Activated CD4-positive, alpha-beta T cell treated with anti-CD3 and anti-CD28 coated beads for 24 hours (primary cell): Measurements from ENCODE around the gene JADE1.

ENCODE experiments used
- DNase-seq, 2 donors: peaks; one replicate each; pipeline ENCODE4 v3.0.0-alpha.2; 2020; ENCODE audit warnings: low read depth in 2 of 2

Gene JADE1

DNA sequence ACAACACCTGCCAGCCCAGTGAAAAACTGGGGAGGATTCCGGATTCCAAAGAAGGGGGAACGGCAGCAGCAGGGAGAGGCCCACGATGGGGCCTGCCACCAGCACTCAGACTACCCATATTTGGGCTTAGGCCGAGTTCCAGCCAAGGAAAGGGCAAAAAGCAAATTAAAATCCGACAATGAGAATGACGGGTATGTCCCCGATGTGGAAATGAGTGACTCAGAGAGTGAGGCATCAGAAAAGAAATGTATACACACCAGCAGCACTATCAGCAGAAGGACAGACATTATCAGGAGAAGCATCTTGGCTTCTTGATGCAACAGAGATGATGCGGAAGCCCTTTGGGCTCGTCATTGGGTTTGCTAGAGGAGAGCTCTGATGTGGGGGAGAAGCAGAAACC lies 62.4 kb downstream of the JADE1 start:
- DNase-seq = no peak

DNA sequence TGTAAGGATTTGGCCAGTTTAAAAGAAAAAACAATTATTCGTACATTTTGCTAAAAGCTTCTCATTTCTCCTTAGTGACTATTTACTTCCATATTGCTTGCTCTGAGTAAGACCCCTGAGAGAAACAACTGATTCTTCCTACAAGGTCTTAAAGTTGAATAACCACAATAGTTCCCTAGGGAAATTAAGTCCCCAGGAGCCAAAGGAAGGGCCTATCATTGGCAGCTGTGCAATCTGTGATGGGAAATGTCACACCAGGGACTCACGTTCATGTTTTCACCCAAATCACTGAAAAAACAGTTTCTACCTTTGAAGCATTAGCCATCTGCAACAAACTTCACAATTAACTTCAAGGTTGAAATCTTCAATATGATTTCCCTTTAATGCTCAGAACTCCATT lies 66.7 kb downstream of the JADE1 start:
- DNase-seq = no peak

DNA sequence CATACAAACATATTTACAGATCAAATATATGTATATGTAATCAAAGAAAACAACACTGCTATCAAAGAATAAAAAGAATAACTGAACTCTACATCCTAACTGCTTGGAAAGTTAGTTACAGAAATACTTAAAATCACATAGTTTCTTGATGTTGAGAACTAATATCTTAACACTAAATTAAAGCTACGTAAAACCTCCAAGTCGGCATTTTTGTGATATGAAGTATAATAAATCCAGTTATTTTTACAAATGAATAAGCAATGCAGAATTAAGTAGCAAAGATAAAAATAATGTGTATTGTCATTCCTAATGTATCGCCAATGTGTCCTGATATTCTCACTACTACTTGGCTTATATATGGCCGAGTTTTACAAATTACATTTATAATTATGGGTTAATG lies 68.4 kb downstream of the JADE1 start:
- DNase-seq = no peak

DNA sequence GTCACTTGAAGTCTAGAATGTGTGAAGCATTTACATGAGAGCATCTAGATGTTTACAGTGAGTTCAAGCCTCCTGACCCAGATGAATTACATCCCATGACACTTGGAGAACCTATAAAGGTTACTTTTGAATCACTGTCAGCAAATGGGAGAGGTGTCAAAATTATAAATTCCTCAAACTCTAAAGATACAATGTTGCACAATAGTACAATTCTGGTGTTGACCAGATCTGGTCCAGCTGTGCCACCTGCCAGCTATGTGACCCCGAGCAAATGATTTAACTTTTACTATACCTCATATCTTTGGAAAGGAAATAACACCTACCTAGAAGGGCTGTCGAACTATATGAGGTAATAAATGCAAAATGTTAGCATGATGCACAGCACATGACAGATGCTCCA lies 69.8 kb downstream of the JADE1 start:
- DNase-seq = no peak

DNA sequence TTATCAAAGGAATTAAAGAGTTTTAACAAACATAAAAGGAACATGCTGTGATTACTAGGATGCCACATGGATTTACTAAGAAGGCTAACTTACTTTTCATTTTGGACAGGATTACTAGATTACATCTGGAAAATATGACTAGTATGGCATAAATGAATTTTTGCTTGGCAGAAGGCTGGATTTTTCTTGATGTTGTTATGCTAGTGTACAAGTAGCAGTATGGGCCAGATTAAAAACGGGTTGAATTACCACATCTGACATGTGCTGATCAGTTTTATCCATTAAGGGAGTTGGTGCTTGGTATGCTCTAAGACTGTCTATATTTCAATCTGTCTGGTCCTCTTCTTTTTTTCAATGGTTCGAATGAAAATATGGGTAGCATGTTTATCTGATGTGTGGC lies 70.5 kb downstream of the JADE1 start:
- no peak for DNase-seq

DNA sequence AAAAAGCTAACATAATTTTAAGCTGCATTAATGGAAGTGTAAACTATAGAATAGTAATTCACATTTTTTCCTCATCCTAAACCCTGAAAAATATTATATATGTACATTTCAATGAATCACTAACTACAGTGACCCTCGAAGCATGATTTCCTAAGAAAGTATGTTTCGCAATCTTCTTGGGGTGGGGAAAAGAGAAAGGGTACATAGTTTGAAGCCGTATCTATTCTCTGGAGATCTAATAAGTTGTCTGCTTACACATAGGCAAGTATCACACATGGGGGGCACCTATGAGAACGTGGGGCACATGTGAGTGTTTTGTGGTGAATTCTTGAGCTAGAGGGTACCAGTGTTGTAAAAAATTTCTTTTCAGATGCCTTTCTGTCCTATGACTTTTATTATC lies 71.2 kb downstream of the JADE1 start:
- DNase-seq = no peak

DNA sequence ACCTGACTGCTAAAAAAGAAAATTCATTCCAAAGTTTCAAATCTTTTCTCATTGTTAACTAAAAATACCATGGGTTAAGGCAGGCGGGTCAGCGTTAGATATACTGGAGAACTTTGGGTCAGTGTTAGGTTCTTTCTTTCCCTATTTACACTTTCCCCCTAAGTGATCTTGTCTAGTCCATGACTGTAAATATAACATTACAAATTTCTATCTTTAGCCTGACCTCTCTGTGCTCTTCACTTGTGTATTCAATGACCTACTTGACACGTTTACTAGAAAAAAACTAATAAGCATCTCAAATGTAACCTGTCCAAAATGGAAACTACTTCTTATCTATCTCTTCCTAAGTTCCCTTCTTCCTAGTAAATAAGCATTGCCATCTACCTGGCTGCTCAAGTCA lies 95.3 kb downstream of the JADE1 start:
- no peak for DNase-seq

DNA sequence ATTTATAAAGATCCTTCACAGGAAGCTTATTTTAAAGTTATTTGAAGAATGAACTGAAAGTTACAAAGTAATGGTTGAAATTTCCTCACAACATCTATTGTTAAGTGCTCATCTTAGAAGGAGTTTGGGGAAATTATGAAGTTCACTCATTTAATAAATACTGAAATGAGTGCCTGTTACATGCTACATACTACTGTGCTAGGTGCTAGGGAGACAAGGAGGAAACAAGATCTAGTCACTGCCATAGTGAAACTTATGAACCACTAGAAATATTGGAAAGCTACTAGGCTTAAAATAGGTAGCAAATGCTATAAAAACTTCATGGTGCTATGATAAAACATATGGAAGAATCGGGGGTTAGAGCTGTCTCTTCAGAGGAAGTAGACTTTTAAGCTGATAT lies 97.1 kb downstream of the JADE1 start:
- DNase-seq = no peak

DNA sequence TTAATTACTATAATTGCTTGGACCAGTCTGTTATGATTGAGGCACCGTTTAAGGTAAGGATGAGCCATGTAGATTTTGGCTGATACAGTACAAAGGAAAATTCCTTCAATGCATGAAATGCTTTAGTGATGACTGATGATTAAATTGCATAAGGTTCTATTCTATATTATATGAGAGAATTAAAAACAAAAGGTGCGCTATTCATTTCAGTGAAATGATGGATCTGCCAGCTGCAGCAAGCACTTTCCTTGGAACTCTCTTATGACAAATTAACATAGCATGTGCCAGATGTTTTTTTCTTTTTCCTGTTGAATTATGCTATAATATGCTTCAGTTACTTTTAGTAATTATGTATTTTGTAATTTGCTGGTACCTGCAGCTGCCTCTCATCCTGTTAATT lies 98.5 kb downstream of the JADE1 start:
- DNase-seq = no peak

DNA sequence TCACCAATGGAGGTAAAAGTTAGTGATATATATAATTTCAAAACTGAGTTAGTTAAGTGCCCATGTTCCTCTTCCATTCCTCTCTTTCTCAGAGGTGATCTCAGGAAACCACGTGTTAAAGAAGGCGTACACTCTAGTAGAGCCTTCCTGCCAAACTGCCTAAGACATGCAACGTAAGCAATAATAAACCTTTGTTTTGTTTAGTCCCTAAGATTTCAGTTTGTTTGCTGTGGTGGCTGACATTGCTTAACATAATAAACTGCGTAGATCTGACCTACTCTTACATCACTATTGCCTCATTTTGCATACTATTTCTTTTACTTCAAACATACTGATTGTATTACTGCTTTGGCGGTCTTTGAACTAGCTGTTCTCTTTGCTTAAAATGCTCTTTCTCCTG lies 99.2 kb downstream of the JADE1 start:
- DNase-seq = no peak

DNA sequence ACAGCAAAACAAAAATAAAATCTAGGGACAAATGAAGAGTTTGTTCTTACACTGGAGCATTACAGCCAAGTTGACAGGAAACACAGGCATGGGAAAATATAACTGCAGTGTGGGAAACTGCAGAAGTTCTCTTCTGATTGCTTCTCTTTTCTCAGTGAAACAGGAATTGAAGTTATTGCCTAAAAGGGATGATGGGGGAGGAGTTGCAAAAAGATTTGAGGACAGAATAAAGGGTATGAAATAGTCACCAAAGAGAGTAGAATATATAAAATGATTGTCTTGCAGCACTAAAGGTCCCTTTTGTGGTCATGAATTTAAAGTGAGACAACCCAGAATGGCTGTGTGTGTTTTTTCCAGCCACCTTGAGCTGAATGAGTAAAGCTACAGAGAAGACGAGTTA lies 103.7 kb downstream of the JADE1 start:
- DNase-seq = no peak

DNA sequence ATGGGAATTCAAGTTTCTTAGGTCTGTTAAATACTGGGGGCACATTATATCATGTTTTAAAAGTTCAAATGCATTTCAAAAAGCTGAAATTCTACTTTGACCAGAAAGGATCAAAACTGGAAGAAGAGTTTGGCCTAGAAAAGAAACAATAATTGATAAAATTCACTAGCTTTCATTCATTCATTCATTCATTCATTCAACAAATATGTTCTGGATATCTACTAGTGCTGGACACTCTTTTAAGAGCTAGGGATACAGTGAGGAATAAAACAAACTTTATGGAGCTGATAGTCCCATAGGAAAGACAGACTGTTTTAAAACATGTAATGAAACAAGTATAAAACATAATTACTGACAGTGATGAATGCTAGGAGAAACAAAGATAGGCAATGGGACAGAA lies 106.0 kb downstream of the JADE1 start:
- no peak for DNase-seq

DNA sequence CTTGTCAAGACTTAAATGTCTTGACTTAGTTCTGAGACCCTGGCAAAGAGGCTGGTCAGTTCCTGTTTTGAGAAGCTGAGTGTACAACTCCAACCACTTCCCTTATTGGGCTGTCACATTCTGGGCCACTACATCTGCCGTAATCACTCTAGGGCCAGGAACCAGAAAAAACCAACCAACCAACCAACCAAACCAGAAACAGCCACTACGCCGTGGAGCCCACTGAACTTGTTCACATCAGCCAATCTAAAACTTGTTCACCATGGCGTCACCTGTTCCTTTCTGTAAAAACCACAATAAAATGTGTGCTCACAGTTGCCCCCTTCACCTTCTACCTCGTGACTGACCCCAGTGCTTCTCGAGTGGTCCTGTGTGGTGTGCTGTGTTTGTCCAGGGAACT lies 107.3 kb downstream of the JADE1 start:
- DNase-seq = no peak

DNA sequence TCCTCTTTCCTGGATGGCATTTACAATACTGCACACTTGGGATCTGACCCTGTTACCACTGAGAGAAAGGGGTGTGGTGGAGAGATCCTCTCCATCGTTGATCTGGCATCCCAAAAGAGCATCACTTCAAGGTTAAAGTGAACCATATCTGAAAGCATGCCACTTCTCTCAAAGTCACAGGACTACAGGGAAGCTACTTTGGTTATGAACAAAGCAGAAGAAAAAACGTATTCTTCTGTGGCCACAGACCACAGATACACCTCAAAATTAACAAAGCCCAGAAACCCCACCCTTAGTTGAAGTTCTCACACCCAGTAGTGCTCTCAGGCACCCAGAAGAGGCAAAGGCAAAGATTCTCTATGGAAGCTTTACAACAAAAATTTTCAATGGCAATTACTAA lies 108.3 kb downstream of the JADE1 start:
- no peak for DNase-seq

DNA sequence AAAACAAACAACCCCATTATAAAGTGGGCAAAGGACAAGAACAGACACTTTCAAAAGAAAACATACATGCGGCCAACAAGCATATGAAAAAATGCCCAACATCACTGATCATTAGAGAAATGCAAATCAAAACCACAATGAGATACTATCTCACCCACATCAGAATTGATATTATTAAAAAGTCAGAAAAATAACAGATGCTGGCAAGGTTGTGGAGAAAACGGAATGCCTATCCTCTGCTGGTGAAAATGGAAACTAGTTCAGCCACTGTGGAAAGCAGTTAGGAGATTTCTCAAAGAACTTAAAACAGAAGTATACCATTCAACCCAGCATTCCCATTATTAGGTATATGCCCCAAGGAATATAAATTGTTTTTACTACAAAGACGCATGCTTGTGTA lies 112.5 kb downstream of the JADE1 start:
- DNase-seq = no peak
